Neural cell (in vitro differentiated cells): ENCODE data around the gene BCL2L15. TPM values are rescaled to one million over a fixed set of nuclear protein-coding genes. Genes with fewer than 3 reads are reported as not detected.

Source experiments
- H2AFZ ChIP-seq: fragments of 200-600, 300-800 bp; sonication (generic), shearing (Covaris generic); 2 replicates; pipeline ENCODE4 v1.6.0; 2014; ENCODE audit warnings: low read depth, mild to moderate bottlenecking, antibody characterized with exemption, low read length, moderate library complexity
- H3F3A ChIP-seq: fragments of 200-600 bp; shearing (Covaris generic); 2 replicates; pipeline ENCODE4 v1.6.1; 2016; ENCODE audit warnings: mild to moderate bottlenecking, moderate library complexity, mixed read lengths, antibody characterized with exemption, low read length; ENCODE audit not compliant: insufficient read depth, poor library complexity, severe bottlenecking
- H3K27ac ChIP-seq: fragments of 200-600, 300-800 bp; sonication (generic), shearing (Covaris generic); 2 replicates; pipeline ENCODE4 v1.5.1; 2014; ENCODE audit warnings: mild to moderate bottlenecking, low read length, moderate library complexity
- H3K27me3 ChIP-seq: fragments of 300-800, 200-600 bp; sonication (generic), shearing (Covaris generic); 2 replicates; pipeline ENCODE4 v1.6.0; 2014; ENCODE audit warnings: mild to moderate bottlenecking, low read depth, low read length, moderate library complexity; ENCODE audit not compliant: insufficient read depth
- H3K36me3 ChIP-seq: fragments of 300-800, 200-600 bp; sonication (generic), shearing (Covaris generic); 2 replicates; pipeline ENCODE4 v1.5.1; 2014; ENCODE audit warnings: mild to moderate bottlenecking, antibody characterized with exemption, low read length, moderate library complexity; ENCODE audit not compliant: insufficient read depth
- H3K4me2 ChIP-seq: fragments of 300-800, 200-600 bp; sonication (generic), shearing (Covaris generic); 2 replicates; pipeline ENCODE4 v1.6.0; 2014; ENCODE audit warnings: mild to moderate bottlenecking, low read length
- H3K4me3 ChIP-seq: fragments of 300-800, 200-600 bp; sonication (generic), shearing (Covaris generic); 2 replicates; pipeline ENCODE4 v1.5.1; 2014; ENCODE audit warnings: mild to moderate bottlenecking, low read length, moderate library complexity
- H3K79me2 ChIP-seq: fragments of 200-600 bp; shearing (Covaris generic); replicated peaks from 2 replicates; pipeline ENCODE4 v1.6.0; 2014; ENCODE audit warnings: mild to moderate bottlenecking, low read length, moderate library complexity; ENCODE audit not compliant: insufficient read depth
- H3K9ac ChIP-seq: fragments of 300-800, 200-600 bp; sonication (generic), shearing (Covaris generic); 2 replicates; pipeline ENCODE4 v1.6.1; 2016; ENCODE audit warnings: mild to moderate bottlenecking, low read length, mixed read lengths
- H3K9me2 ChIP-seq: fragments of 200-600 bp; shearing (Covaris generic); 2 replicates; pipeline ENCODE4 v1.6.1; 2016; ENCODE audit warnings: mild to moderate bottlenecking, low read length, mixed read lengths; ENCODE audit not compliant: insufficient read depth
- H3K9me3 ChIP-seq: fragments of 200-600, 300-800 bp; sonication (generic), shearing (Covaris generic); 2 replicates; pipeline ENCODE4 v1.6.1; 2016; ENCODE audit warnings: mild to moderate bottlenecking, mixed run types, low read length, moderate library complexity, mixed read lengths
- H4K20me1 ChIP-seq: fragments of 200-600 bp; shearing (Covaris generic); 2 replicates; pipeline ENCODE4 v1.6.1; 2016; ENCODE audit warnings: mild to moderate bottlenecking, mixed run types; ENCODE audit not compliant: insufficient read depth
- CTCF ChIP-seq: fragments of 450-650 bp; IDR thresholded peaks from 2 replicates; pipeline ENCODE4 v1.5.1; 2014; ENCODE audit warnings: antibody characterized with exemption, mild to moderate bottlenecking, moderate library complexity; ENCODE audit not compliant: poor library complexity, severe bottlenecking
- EP300 ChIP-seq: fragments of 450-650 bp; conservative IDR thresholded peaks from 2 replicates; pipeline ENCODE4 v1.6.1; 2014; ENCODE audit warnings: antibody characterized with exemption, mild to moderate bottlenecking, moderate library complexity; ENCODE audit not compliant: poor library complexity, severe bottlenecking
- EZH2 ChIP-seq: fragments of 200-600, 300-800 bp; shearing (Covaris generic), sonication (generic); IDR thresholded peaks from 2 replicates; pipeline ENCODE4 v1.6.1; 2014; ENCODE audit warnings: antibody characterized with exemption, low read length, borderline replicate concordance, mild to moderate bottlenecking; ENCODE audit not compliant: insufficient read depth, poor library complexity, severe bottlenecking
- MXI1 ChIP-seq: fragments of 450-650 bp; conservative IDR thresholded peaks from 2 replicates; pipeline ENCODE4 v1.6.1; 2014; ENCODE audit warnings: antibody characterized with exemption, mild to moderate bottlenecking; ENCODE audit not compliant: poor library complexity, severe bottlenecking
- POLR2AphosphoS5 ChIP-seq: IDR thresholded peaks from 2 replicates; pipeline ENCODE4 v1.6.1; 2012
- RAD21 ChIP-seq: fragments of 450-650 bp; conservative IDR thresholded peaks from 2 replicates; pipeline ENCODE4 v1.6.1; 2014; ENCODE audit warnings: antibody characterized with exemption, mild to moderate bottlenecking, moderate library complexity
- REST ChIP-seq: IDR thresholded peaks from 2 replicates; pipeline ENCODE4 v1.6.1; 2012; ENCODE audit warnings: borderline replicate concordance
- SMC3 ChIP-seq: fragments of 450-650 bp; conservative IDR thresholded peaks from 2 replicates; pipeline ENCODE4 v1.6.1; 2014; ENCODE audit warnings: antibody characterized with exemption, mild to moderate bottlenecking, moderate library complexity; ENCODE audit not compliant: poor library complexity
- TAF1 ChIP-seq: IDR thresholded peaks from 2 replicates; pipeline ENCODE4 v1.6.1; 2012; ENCODE audit warnings: low read depth
- polyA plus RNA-seq: library from polyadenylated mRNA; depleted of rRNA; stranded (reverse); fragments of >200 nt; gene quantifications from 2 replicates; pipeline ENCODE4 v1.2.3, GENCODE V29; 2014

Gene BCL2L15
- polyA plus RNA-seq, 1 donor from 2014 or later: 4.7 TPM

- Histone ChIP-seq H3K9me3 (no peaks in the 10 kb centered on the region), H3F3A (peaks cover 6% of the 10 kb centered on the region), H3K27me3 (no peaks in the 10 kb centered on the region), H3K9ac (peak overlapping the region; percentile 74), H3K4me2 (peak overlapping the region; percentile 85), H3K4me3 (peak overlapping the region; percentile 93), H3K9me2 (no peaks in the 10 kb centered on the region), H3K79me2 (peaks cover 13% of the 10 kb centered on the region), H4K20me1 (no peaks in the 10 kb centered on the region), H2AFZ (peak overlapping the region; percentile 88), H3K36me3 (no peaks in the 10 kb centered on the region), H3K27ac (peak overlapping the region; percentile 94)
- TF ChIP-seq POLR2AphosphoS5 (no peak), RAD21 (peak; percentile 5), CTCF (peak; percentile 8), REST (no peak), EP300 (no peak), MXI1 (no peak), EZH2 (no peak), SMC3 (peak; percentile 49)
Observed at GRCh38 chr1:113905435-113905861, 18.1 kb upstream of the BCL2L15 start.

GRCh38 chr1:113904674-113905434 lies 17.5 kb upstream of the BCL2L15 start, which contains the start of the genes AP4B1 and DCLRE1B:
Gene AP4B1 (minus strand): TSS chr1:113904799. CDS start chr1:113904717, 82 bp downstream.
Gene DCLRE1B (plus strand): TSS chr1:113905326. CDS start chr1:113905587, 261 bp downstream.
- peaks cover 13% of the 10 kb centered on the region for H3K79me2 ChIP-seq
- H3K27ac ChIP-seq: peak within 1 kb of the TSS; percentile 94
- H3K9ac ChIP-seq: peak within 1 kb of the TSS; percentile 90
- H2AFZ ChIP-seq: peak within 1 kb of the TSS; percentile 88
- peak within 1 kb of the TSS; percentile 93 for H3K4me3 ChIP-seq
- H3K36me3 ChIP-seq: no peaks in the 10 kb centered on the region
- H4K20me1 ChIP-seq: no peaks in the 10 kb centered on the region
- H3K4me2 ChIP-seq: peak within 1 kb of the TSS; percentile 85
- TF ChIP-seq REST (peak; percentile 33), RAD21 (peak; percentile 72), SMC3 (peak; percentile 76), POLR2AphosphoS5 (peak; percentile 78), EZH2 (no peak), EP300 (peak; percentile 82), MXI1 (peak; percentile 84), TAF1 (peak; percentile 61), CTCF (peak; percentile 80)
- H3K9me3 ChIP-seq: no peaks in the 10 kb centered on the region
- no peaks in the 10 kb centered on the region for H3K27me3 ChIP-seq
- H3F3A ChIP-seq: peaks cover 6% of the 10 kb centered on the region
- H3K9me2 ChIP-seq: no peaks in the 10 kb centered on the region
